Astrocyte (in vitro differentiated cells and primary cell): ENCODE data around the gene BMPER.

Experiments
- CTCF ChIP-seq: IDR thresholded peaks from 2 replicates; pipeline ENCODE4 v1.5.1; 2011; ENCODE audit warnings: low read depth, mild to moderate bottlenecking, inconsistent platforms, low read length, moderate library complexity; ENCODE audit not compliant: insufficient read depth
- EZH2 ChIP-seq: IDR thresholded peaks from 2 replicates; pipeline ENCODE4 v1.6.1; 2012; ENCODE audit warnings: mild to moderate bottlenecking, low read length, inconsistent platforms; ENCODE audit not compliant: insufficient read depth

- no peak for TF ChIP-seq CTCF
- TF ChIP-seq EZH2 = no peak
Measured at GRCh38 chr7:34153656-34154270, 248.4 kb downstream of the BMPER start.
